ENCODE results near the gene ITIH1. TPM values are rescaled to one million over a fixed set of nuclear protein-coding genes. Genes with fewer than 3 reads are reported as not detected.

ITIH1 gene
- total RNA-seq, 1 experiment from 2014 or later, result not detected

DNA sequence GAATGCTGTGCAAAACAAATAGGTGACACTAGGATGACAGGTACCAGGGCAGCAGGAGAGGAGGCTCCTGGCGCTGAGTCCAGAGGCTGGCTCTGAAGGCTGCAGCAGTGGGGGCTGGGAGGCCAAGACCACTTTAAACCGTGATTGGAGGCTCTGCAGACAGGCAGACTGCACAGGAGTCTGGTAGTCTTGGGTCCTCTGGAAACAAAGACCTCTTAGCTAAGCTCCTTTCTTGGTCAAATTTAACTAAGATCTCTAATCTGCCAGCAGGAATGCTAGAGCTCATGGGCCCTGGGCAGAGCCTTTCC lies 61.8 kb downstream of the ITIH1 start:
- Mint-ChIP-seq H3K27ac (ENCODE audit: unreplicated experiment) (no peak overlapping the region), H3K4me1 (ENCODE audit: low read depth, unreplicated experiment) (peaks cover 6% of the 10 kb centered on the region), H3K36me3 (ENCODE audit: insufficient read depth, unreplicated experiment) (peaks cover 9% of the 10 kb centered on the region), H3K9me3 (ENCODE audit: unreplicated experiment) (no peaks in the 10 kb centered on the region), H3K4me3 (ENCODE audit: unreplicated experiment) (no peak overlapping the region), H3K27me3 (ENCODE audit: insufficient read depth, unreplicated experiment) (no peaks in the 10 kb centered on the region)
- ChIA-PET CTCF (interaction anchor here (1.2 kb wide), 1 partner anchor 19 kb away, joined by 4 read pairs; no protein-coding TSS in a partner anchor), POLR2A (no interaction called here)
- Histone ChIP-seq H3K27me3 (replicated peaks; ENCODE audit: control insufficient read depth, insufficient read depth, low read length) (no peaks in the 10 kb centered on the region), H3K4me3 (ENCODE audit: low read depth, low read length) (no peak overlapping the region), H3K9me3 (no peaks in the 10 kb centered on the region), H3K4me1 (peaks cover 9% of the 10 kb centered on the region; the same call in 1 of the 2 replicates), H3K36me3 (ENCODE audit: control insufficient read depth, insufficient read depth, low read length) (no peaks in the 10 kb centered on the region)
- BruUV-seq (replicated peaks), result no TSS peak
- TF ChIP-seq, protein P1, sequence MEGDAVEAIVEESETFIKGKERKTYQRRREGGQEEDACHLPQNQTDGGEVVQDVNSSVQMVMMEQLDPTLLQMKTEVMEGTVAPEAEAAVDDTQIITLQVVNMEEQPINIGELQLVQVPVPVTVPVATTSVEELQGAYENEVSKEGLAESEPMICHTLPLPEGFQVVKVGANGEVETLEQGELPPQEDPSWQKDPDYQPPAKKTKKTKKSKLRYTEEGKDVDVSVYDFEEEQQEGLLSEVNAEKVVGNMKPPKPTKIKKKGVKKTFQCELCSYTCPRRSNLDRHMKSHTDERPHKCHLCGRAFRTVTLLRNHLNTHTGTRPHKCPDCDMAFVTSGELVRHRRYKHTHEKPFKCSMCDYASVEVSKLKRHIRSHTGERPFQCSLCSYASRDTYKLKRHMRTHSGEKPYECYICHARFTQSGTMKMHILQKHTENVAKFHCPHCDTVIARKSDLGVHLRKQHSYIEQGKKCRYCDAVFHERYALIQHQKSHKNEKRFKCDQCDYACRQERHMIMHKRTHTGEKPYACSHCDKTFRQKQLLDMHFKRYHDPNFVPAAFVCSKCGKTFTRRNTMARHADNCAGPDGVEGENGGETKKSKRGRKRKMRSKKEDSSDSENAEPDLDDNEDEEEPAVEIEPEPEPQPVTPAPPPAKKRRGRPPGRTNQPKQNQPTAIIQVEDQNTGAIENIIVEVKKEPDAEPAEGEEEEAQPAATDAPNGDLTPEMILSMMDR (IDR thresholded peaks at IDR 0.05; ENCODE audit: insufficient read depth in 1 of 2, low read depth in 1 of 2, low read length in 1 of 2, severe bottlenecking in 1 of 2, unreplicated experiment in 1 of 2), result no peak
- DNase-seq, result no peak
- intact Hi-C loops (cut with micrococcal nuclease; ENCODE audit: unreplicated experiment), result no loop called here

DNA sequence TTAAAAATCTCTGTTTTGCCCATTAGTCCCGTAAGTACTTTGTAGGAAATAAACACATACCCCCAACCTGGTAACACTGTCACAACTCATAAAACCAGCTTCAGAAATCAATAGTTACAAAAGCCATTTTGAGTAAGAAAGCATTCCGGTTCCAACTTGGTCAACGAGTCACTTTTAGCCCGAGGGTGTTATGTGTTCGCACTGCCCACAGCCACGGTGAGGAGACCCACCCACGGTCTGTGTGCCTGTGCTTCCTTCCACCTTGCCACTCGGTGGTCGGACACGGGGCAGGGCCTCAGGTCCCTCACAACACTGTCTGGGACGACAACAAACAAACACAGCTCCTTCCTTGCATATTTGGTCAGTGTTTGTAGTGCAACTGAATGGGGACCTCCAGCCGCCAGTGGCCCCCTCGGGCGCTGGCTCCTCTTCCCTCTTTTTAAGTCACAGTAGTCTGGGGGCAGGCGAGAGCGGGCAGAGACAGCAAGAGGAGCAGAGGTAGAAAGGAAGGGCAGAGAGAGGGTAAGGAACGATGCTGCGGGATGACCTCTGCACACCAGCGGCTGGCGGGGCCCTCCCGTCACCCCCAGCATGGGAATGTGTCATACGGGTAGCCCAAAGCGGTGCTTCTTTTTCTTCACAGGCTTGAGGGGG lies 62.6 kb downstream of the ITIH1 start:
- no peaks in the 10 kb centered on the region for H3K27me3 ChIP-seq (replicated peaks; ENCODE audit: control insufficient read depth, insufficient read depth, low read length)
- CTCF ChIA-PET, result interaction anchor here (1.2 kb wide), 1 partner anchor 19 kb away, joined by 4 read pairs; no protein-coding TSS in a partner anchor
- TF ChIP-seq, protein P1 (IDR thresholded peaks at IDR 0.05; ENCODE audit: insufficient read depth in 1 of 2, low read depth in 1 of 2, low read length in 1 of 2, severe bottlenecking in 1 of 2, unreplicated experiment in 1 of 2), result no peak
- no TSS peak for BruUV-seq (replicated peaks)
- peaks cover 9% of the 10 kb centered on the region for H3K36me3 Mint-ChIP-seq (ENCODE audit: insufficient read depth, unreplicated experiment)
- H3K4me3 ChIP-seq (ENCODE audit: low read depth, low read length), result no peak overlapping the region
- no peak overlapping the region for H3K4me3 Mint-ChIP-seq (ENCODE audit: unreplicated experiment)
- no peaks in the 10 kb centered on the region for H3K9me3 ChIP-seq
- no peaks in the 10 kb centered on the region for H3K9me3 Mint-ChIP-seq (ENCODE audit: unreplicated experiment)
- peaks cover 6% of the 10 kb centered on the region for H3K4me1 Mint-ChIP-seq (ENCODE audit: low read depth, unreplicated experiment)
- no peak overlapping the region for H3K27ac Mint-ChIP-seq (ENCODE audit: unreplicated experiment)
- DNase-seq, result no peak
- intact Hi-C loops (cut with micrococcal nuclease; ENCODE audit: unreplicated experiment), result no loop called here
- no peaks in the 10 kb centered on the region for H3K27me3 Mint-ChIP-seq (ENCODE audit: insufficient read depth, unreplicated experiment)
- H3K36me3 ChIP-seq (ENCODE audit: control insufficient read depth, insufficient read depth, low read length), result no peaks in the 10 kb centered on the region
- POLR2A ChIA-PET, result no interaction called here
- H3K4me1 ChIP-seq, result peaks cover 5% of the 10 kb centered on the region; the same call in 1 of the 2 replicates

DNA sequence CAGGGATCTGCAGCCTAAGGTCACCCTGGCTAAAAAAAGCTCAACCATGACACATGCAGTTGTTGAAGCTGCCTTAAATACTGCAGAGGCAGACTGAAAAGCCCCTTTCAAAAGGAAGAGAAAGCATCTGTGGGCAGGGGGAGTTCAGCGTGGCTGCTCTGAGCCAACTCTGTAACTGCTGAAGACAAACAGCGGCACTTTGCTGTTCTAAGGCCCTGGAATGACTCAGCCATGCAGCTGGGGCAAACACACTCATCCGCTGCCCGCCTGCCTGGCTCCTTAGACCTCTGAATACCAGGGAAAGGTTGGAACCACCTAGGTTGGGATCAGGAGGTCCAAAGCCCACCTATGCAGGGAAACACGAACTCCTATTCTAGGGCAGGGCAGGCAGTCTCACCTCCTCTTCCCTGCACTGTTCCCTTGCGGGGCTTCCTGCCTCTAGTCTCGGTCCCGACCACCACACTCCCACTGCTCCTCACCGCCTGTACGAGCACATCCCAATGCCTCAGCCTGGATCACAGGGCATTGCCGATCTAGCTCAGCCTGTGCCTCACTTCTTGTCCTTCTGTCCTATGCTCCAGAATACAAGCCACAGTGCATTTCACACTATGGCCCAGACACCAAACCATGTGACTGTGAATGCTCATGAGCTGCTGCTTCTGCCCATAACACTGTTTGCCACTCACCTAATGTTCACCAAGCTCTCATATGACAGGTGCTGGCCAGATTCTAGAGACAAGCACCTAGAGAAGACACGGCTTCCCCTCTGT lies 64.0 kb downstream of the ITIH1 start:
- H3K27me3 ChIP-seq (replicated peaks; ENCODE audit: control insufficient read depth, insufficient read depth, low read length), result no peaks in the 10 kb centered on the region
- Mint-ChIP-seq H3K4me3 (ENCODE audit: unreplicated experiment) (no peak overlapping the region), H3K9me3 (ENCODE audit: unreplicated experiment) (no peaks in the 10 kb centered on the region), H3K27me3 (ENCODE audit: insufficient read depth, unreplicated experiment) (no peaks in the 10 kb centered on the region), H3K36me3 (ENCODE audit: insufficient read depth, unreplicated experiment) (peaks cover 9% of the 10 kb centered on the region), H3K4me1 (ENCODE audit: low read depth, unreplicated experiment) (no peaks in the 10 kb centered on the region), H3K27ac (ENCODE audit: unreplicated experiment) (no peak overlapping the region)
- DNase-seq, result no peak
- intact Hi-C loops (cut with micrococcal nuclease; ENCODE audit: unreplicated experiment), result no loop called here
- ChIA-PET CTCF (interaction anchor here (1.0 kb wide), 1 partner anchor 20 kb away, joined by 3 read pairs; no protein-coding TSS in a partner anchor), POLR2A (no interaction called here)
- H3K9me3 ChIP-seq, result no peaks in the 10 kb centered on the region
- H3K36me3 ChIP-seq (ENCODE audit: control insufficient read depth, insufficient read depth, low read length), result no peaks in the 10 kb centered on the region
- no TSS peak for BruUV-seq (replicated peaks)
- TF ChIP-seq, protein P1 (IDR thresholded peaks at IDR 0.05; ENCODE audit: insufficient read depth in 1 of 2, low read depth in 1 of 2, low read length in 1 of 2, severe bottlenecking in 1 of 2, unreplicated experiment in 1 of 2), result no peak
- no peak overlapping the region for H3K4me3 ChIP-seq (ENCODE audit: low read depth, low read length)
- H3K4me1 ChIP-seq, result no peaks in the 10 kb centered on the region

Other genes with a start within 250 kb of the ITIH1 start
- 212 and 214 TPM in 2 replicates for gene NT5DC2, start 243.7 kb upstream of the ITIH1 start, total RNA-seq (2022)
- 35.0 and 38.6 TPM in 2 replicates for gene UQCC5, start 241.0 kb upstream of the ITIH1 start, total RNA-seq (2022)
- gene PBRM1, start 91.7 kb upstream of the ITIH1 start, total RNA-seq (2022), result 50.6 and 50.7 TPM in 2 replicates
- gene GNL3, start 91.6 kb upstream of the ITIH1 start, total RNA-seq (2022), result 125 and 134 TPM in 2 replicates
- gene GLT8D1, start 71.8 kb upstream of the ITIH1 start, total RNA-seq (2022), result 30.5 and 31.4 TPM in 2 replicates
- gene SPCS1, start 71.5 kb upstream of the ITIH1 start, total RNA-seq (2022), result 141 and 153 TPM in 2 replicates
- 39.2 and 40.5 TPM in 2 replicates for gene NEK4, start 6.7 kb upstream of the ITIH1 start, total RNA-seq (2022)
- 0.23 and 0.27 TPM in 2 replicates for gene ITIH3, start 17.2 kb downstream of the ITIH1 start, total RNA-seq (2022)
- gene ITIH4, start 53.1 kb downstream of the ITIH1 start, total RNA-seq (2022), result 3.7 and 4.1 TPM in 2 replicates
- 1.8 TPM in 1 of 2 replicates, not detected in the other for gene MUSTN1, start 57.4 kb downstream of the ITIH1 start, total RNA-seq (2022)
- gene STIMATE, start 119.9 kb downstream of the ITIH1 start, total RNA-seq (2022), result 13.5 and 13.9 TPM in 2 replicates

All from Caco-2 (cell line).